ENCODE results near the gene SLC27A1. TPM values are rescaled to one million over a fixed set of nuclear protein-coding genes. Genes with fewer than 3 reads are reported as not detected.
"Not testable (repeated sequence)": the region's sequence is repeated elsewhere in the genome, so short reads cannot be mapped to it uniquely, and the experiment has no call there.

SLC27A1 gene
- total RNA-seq, 1 donor from 2014 or later = 19.4 TPM

DNA sequence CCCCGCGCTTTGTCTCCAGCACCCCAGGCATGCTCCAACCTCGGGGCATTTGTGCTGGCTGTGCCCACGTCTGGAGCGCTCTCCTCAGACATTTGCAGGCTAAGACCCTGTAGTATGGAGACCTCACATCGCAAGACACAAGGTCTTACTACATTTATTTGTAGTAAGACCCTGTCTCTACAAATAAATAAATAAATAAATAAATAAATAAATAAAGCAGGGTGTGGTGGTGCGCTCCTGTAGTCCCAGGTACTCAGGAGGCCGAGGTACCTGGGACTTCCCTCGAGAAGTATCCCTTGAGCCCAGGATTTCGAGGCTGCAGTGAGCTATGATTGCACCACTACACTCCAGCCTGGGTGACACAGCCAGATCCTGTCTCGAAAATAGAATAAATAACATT lies 14.2 kb upstream of the SLC27A1 start:
- DNase-seq (ENCODE audit: low read depth) = no peak

DNA sequence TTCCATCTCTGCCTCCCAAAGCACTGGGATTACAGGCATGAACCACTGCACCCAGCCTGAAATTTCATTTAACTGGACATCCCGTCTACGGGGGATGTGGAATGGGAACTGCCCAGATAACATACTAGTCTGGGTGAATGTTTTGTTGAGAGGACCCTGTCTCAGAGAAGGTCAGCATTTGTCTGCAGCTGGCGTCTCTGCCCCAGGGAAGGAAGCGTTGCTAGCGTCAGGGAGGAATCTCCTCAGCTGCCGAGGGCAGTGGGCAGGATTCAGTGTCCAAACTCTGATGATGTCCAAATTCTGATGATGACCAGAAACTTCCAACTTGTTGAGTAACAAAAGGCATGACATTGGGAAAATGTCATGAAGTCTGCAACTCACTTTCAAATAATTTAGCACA lies 12.7 kb upstream of the SLC27A1 start:
- no peak for DNase-seq (ENCODE audit: low read depth)

DNA sequence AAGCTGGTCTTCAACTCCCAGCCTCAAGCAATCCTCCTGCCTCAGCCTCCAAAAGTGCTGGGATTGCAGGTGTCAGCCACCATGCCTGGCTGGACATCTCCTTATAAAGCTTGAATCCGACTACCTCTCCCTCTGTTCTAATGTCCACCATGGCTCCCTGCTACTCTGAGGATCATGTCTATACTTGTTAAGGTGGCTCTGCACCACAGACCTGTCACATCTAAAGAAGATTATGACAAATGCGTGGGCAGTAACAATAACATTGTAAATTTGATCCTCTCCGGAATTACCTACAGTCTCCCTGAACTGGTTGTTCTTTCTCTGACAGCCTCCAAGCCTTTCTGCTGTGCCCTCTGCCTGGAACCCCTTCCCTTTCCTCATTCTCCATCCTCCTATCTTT lies 11.4 kb upstream of the SLC27A1 start:
- DNase-seq (ENCODE audit: low read depth) = no peak

DNA sequence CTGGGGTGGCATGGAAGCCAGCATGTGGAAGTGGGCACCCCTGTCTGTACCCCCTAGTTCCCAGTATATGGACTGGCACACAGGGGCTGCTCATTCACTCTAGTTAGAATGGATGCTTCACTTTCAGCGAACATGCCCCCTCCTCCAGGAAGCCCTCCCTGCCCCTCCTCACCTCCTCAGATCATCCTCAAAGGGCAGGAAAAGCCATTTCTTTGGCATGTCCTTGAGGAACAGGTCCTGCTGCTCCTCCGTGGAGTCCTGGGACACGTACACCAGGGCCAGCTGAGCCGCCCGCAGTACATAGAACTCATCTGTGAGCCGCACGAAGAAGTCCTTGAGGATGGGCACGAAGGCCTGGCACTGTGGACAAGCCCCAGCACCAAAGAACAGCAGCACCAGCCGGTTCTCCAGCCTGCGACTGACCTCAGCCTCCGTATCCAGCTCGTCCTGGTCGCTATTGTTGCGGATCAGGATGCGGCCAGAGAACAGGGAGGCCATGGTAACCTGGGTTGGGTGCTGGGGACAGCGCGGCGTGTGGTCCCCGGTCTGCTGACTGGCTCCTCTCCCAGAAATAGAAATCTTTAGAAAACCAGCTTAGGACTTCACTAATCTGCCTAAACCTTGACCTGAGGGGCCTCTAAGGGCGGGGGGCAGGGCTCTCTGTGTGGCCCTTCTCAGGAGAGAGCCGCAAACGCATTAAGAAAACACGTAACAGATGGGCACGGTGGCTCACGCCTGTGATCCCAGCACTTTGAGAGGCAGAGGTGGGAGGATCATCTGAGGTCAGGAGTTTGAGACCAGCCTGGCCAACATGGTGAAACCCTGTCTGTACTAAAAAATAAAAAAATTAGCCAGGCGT lies 9.7 kb upstream of the SLC27A1 start, which contains the start of gene NXNL1:
NXNL1 (minus strand) TSS at position 555 of the 859 bp plus-strand sequence; CDS start at position 498, 57 bp downstream.
- DNase-seq (ENCODE audit: low read depth) = no peak

DNA sequence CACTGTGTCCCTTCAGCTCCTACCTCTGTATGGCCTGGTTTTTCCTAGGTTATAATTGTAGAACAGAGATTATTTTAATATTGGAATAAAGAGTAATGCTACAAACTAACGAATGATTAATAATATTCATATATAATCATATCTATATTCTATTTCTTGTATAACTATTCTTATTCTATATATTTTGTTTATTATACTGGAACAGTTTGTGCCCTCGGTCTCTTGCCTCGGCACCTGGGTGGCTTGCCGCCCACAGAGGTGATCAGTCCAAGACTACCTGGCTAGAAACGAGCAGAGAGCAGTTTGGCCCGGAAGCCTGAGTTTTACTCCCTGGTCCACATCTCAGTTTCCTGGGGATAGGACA lies 3.9 kb upstream of the SLC27A1 start:
- no peak for DNase-seq (ENCODE audit: low read depth)

DNA sequence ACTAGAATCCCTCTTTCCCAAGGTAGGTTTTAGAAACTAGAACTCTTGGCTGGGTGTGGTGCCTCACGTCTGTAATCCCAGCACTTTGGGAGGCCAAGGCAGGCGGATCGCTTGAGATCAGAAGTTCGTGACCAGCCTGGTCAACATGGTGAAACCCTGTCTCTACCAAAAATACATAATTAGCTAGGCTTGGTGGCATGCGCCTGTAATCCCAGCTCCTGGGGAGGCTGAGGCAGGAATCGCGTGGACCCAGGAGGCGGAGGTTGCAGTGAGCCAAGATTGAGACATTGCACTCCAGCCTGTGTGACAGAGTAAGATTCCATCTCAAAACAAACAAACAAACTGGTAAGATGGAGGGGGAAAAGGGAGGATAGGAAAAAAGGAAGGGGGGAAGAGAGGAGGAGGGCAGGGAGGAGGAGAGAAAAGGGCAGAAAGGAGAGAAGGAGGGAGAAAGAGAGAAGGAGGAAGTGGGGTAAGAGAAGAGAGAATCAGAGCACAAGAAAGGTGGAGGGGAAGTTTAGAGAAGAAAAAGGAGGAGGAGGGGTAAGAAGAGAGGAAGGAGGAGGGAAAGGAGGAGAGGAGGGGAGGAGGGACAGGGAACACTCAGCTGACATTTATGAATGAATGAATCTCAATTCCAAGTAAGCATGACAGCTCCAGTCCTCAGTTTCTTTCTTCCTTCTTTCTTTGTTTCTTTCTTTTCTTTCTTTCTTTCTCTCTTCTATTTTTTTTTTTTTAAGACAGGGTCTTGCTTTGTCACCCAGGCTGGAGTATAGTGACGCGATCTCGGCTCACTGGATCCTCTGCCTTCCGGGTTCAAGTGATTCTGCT lies 2.6 kb upstream of the SLC27A1 start:
- DNase-seq (ENCODE audit: low read depth) = no peak

DNA sequence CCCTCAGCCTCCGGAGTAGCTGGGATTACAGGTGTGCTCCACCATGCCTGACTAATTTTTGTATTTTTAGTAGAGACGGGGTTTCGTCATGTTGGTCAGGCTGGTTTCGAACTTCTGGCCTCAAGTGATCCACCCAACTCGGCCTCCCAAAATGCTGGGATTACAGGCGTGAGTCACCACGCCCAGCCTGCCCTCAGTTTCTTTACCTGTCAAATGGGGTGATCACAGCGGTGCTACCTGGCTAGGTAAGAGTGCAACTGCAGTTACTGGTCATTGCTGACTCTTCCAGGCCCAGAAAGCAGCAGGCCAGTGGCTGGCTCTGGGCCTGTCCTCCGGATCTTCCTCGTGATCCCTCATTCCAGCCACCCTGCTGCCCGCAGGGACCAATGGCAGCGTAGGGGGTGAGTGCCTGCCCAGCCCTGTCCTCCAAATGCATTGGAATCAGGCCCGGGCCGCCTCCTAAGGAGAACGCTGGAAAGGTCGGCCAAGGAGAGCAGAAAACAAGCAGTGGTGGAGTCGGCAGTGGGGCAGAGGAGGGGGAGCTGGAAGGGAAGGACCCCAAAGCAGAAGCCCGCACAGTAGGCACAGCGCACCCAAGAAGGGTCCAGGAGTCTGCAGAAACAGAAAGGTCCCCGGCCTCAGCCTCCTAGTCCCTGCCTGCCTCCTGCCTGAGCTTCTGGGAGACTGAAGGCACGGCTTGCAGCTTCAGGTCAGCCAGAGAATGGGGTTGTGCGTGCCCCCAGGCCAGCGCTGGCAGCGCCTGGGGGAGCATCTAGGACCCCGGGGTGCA lies 1.8 kb upstream of the SLC27A1 start:
- DNase-seq (ENCODE audit: low read depth) = no peak

DNA sequence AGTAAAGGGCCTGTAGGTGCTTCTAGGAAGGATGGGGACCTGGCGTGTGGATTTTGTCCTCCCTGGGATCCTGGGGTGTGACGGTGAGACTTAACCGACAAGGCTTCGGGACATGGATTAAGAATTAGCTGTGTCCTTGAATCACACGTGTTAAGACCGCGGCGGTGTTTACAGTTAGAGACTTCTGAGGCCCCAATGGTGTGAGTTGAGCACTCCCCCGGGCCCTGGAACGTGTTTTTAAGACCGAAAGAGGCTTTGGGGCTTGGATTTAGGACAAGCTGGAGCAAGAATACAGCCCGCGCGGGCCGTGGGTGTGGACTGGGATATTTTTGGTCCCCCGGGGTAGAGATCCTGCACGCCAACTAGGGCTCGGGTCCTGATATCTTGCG lies 1.2 kb upstream of the SLC27A1 start:
- peak; percentile 16 for DNase-seq (ENCODE audit: low read depth)

DNA sequence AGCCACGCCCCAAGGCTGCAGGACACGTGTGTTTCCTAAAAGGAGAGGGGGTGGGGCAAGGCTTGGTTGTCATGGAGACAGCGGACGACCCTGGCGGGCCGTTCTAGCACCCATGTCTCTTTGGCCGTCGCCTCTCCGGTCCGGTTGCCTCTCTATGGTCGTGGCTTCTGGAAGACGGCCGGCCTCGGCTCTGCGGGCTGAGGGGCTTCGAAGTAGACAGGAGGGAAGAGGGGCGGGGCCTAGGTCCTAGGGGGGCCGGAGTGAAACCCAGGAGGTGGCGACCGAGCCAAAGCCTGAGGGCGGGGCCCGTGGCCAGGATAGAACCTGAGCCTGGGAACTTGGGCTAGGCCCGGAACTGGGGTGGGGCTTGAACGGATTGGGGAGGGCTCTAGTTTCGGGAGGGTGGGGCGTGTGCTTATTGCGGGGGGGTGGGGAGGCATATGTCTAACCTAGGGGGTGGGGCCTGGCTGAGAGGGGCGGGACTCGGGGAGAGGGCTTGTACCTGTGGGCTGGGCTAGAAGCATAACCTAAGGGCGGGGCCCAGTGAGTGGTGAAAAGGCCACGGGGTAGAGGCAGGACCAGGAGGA lies 750 bp upstream of the SLC27A1 start:
- peak; percentile 81 for DNase-seq (ENCODE audit: low read depth)

DNA sequence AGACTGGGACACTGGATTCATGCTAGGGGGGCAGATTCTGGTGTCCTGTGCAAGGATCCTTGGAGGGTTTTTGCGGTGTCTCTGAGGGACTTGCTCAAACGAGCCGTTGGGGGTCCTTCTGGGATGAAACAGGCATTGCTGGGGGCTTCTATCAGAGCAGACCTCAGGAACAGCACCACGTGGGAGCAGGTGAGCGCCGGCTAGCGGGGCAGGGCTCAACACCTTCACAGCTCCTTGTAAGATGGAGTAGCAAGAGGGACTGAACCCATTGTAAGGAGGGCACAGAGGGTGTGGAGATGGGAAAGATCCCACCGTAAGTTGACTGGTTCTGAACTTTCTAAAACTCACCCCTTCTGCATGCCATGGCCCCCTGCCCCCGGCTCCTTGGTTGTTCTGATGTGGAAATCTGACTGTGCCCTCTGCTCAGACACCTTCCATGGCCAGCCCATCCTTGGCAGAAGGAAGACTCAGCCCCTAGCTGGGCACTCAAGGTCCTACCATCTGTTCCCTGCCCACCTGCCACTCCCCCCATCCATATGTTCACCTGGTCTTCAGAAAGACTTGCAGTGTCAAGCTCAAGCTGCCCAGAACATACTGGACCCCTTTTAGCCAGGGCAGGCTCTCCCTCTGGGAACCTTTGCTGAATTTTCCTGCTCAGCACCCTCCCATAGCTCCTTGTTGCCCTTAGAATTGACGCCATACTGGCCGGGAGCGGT lies 1.2 kb downstream of the SLC27A1 start:
- DNase-seq (ENCODE audit: low read depth) = no peak

DNA sequence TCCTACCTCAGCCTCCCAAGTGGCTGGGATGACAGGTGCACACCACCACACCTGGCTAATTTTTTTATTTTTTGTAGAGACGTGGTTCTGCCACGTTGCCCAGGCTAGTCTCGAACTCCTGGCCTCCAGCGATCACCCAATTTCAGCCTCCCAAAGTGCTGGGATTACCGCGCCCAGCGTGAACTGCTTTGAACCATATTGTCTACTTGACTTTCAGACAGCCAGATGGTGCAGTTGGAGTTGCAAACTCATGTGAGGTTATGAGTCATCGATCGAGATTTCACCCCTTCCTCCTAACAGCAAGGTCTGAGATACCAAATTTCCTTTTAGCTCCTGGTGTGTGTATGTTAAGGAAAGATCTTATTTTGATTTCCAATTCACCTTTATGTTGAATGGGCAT lies 2.7 kb downstream of the SLC27A1 start:
- DNase-seq (ENCODE audit: low read depth) = peak; percentile 57

DNA sequence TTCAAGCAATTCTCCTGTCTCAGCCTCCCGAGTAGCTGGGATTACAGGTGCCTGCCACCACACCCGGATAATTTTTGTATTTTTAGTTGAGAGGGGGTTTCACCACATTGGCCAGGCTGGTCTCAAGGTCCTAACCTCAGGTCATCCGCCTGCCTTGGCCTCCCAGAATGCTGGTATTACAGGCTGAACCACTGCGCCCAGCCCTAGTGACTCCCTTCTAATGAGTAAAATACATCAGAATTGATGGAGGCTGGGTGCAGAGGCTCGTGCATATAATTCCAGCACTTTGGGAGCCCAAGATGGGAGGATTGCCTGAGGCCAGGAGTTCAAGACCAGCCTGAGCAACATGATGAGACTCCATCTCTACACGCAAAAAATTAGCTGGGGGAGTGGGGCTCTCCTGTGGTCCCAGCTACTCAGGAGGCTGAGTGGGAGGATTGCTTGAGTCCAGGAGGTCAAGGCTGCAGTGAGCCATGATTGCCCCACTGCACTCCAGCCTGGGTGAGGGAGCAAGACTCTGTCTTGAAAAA lies 4.8 kb downstream of the SLC27A1 start:
- not testable (repeated sequence) for DNase-seq (ENCODE audit: low read depth)

DNA sequence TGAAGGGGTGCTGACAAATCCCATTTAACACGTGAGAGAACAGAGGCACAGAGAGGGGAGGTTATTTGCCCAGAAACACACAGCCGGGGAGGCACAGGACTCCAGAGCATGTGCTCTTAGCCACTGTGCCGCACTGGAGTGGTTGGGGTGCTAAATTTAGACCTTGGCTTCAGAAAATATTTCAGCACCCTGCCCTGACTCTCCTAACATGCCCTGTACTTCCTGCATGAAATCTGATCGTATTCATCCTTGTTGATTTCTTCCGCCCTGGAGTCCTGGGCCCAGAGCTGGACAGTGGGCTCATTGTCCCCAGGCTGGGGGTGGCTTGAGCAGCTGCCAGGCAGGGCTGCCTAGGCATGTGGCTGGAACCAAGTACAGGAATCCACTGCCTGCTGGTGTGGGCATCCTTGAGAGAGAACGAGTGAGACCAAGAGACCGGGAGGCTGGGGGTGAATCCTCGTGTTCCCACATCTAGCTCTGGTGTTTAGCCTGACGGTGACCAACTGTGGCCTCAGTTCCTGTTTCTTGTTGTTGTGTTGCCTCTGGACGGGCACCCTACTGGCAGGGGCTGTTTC lies 5.3 kb downstream of the SLC27A1 start:
- no peak for DNase-seq (ENCODE audit: low read depth)

DNA sequence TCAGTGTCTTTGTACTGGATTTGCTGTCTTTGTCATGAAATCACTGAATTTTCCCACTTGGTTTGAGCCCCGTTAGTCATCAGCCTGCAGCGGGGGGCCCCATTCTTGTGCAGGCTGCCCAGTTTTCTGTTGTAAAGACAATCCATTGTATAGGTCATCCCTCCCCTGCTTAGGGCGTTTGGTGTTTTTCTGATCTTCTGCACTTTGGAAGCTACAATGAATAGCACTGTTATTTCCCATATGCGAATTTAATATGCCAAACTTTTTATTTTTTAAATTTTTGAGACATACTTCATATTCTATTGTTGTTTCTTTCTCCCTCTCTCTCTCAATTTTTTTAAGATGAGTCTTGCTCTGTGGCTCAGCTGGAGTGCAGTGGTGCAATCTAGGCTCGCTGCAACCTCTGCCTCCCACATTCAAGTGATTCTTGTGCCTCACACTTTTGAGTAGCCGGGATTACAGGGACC lies 9.0 kb downstream of the SLC27A1 start:
- DNase-seq (ENCODE audit: low read depth) = no peak

DNA sequence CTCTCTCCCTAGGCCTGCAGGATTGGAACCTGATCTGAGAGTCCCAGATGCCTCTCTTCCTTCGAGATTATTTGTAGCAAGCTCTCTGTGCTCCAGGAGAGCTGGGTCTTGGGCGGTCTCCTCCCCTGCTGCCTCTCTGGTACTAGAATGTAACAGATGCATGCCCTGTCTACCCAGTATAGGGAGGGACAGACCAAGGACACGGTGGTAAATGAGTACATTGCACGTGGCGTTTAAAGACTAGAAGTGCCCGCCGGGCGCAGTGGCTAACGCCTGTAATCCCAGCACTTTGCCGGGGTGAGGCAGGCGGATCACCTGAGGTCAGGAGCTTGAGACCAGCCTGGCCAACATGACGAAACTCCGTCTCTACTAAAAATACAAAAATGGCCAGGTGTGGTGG lies 11.7 kb downstream of the SLC27A1 start:
- DNase-seq (ENCODE audit: low read depth) = no peak

DNA sequence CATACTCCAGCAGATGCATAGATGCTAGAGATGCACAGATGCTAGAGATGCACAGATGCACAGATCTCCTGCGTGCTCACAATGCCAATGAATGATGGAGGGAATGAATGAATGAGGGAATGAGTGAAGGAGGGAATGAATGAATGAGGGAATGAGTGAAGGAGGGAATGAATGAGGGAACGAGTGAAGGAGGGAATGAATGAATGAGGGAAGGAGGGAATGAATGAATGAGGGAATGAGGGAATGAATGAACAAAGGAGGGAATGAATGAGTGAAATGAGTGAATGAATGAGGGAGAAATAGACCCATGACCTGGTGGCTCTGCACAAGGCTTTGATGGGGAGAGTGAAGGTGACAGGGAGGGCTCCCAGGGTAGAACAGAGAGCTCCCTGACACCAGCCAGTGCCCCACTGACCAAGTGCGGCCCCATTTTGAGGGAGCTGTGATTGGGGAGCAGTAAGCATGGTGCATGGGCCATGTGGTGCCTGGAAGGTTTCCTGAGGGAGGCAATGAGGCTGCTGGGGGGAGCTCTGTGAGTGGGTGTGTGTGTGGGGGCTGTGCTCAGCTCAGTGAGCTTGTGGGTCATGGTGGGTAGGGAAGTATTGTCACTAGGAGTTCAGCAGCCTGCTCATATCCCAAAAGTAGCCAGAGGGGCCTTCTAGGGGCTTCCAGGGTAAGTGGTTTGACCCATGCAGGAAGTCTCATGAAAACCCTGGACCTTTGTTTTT lies 12.7 kb downstream of the SLC27A1 start:
- DNase-seq (ENCODE audit: low read depth) = no peak

DNA sequence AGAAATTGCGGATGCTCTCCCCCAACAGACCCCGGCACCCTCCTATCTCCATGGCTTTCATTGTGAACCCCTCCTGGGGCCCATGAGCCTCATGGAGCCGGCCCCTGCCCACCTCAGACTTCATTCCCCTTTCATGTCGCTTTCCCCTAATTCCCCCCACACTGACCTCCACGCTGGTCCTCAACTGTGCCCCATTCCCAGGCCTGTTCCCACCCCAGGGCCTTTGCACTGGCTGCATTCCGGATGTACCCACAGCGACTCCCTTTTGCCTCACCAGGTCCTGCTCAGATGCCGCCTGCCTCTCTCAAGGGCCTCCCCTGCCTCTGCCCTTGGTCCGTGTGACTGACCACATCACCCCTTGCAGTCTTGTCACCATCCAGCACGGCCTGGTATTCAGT lies 13.3 kb downstream of the SLC27A1 start:
- no peak for DNase-seq (ENCODE audit: low read depth)

DNA sequence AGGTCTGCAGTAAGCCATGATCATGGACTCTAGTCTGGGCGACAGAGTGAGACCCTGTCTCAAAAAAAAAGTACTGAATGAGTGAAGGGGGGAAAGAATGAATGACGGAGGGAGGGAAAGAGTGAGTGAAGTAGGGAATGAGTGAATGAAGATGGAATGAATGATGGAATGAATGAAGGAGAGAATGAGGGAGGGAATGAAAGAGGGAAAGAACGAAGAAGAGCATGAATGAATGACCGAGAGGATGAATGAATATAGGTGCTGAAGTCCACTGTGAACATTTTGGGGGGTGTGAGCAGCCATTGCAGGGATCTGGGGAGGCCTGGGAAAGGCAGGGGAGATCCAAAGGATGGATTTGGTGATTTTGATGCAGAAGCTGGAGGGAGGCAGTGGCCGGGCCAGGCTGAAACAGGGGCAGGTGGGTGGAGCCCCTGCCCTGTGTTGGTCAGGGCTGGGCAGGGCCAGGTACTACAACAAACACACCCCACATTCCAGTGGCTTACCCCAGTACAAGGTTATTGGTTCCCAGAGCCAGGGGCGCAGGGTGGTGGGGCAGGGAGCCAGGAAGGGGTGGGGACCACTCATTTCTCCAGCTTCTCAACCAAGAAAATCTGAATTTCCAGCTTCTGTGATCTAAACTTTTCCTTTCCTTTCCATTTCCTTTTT lies 14.3 kb downstream of the SLC27A1 start:
- DNase-seq (ENCODE audit: low read depth) = no peak
